Thyroid gland (tissue), 4 donors: ENCODE results near the gene NLRC5. TPM values are rescaled to one million over a fixed set of nuclear protein-coding genes. Genes with fewer than 3 reads are reported as not detected.

Source experiments
- DNase-seq, 2 donors: peaks; one replicate each; pipeline ENCODE4 v3.0.0-alpha.2; 2019
- H3K27ac ChIP-seq, 3 donors: fragments of 200-600 bp; sonication (generic); 1 replicate in 2 of 3; 2 replicates in 1 of 3; pipeline ENCODE4 v1.5.1; 2016 to 2019; ENCODE audit warnings: mild to moderate bottlenecking in 1 of 3, moderate library complexity in 1 of 3
- H3K27me3 ChIP-seq: fragments of 200-600 bp; sonication (generic); one replicate; pipeline ENCODE4 v1.5.1; 2019
- H3K36me3 ChIP-seq, 2 donors: fragments of 200-600 bp; sonication (generic); one replicate each; pipeline ENCODE4 v1.5.1; 2016 to 2019
- H3K4me1 ChIP-seq, 2 donors: fragments of 200-600 bp; sonication (generic); one replicate each; pipeline ENCODE4 v1.5.1; 2017 to 2019
- H3K4me3 ChIP-seq, 3 donors: fragments of 200-600 bp; sonication (generic); replicated peaks in 1 of 3; 1 replicate in 2 of 3; 2 replicates in 1 of 3; pipeline ENCODE4 v1.5.1; 2016; ENCODE audit warnings: mild to moderate bottlenecking in 1 of 3
- H3K9me3 ChIP-seq: fragments of 200-600 bp; sonication (generic); one replicate; pipeline ENCODE4 v1.5.1; 2017
- CTCF ChIP-seq, 6 experiments: fragments of 200-600 bp in 3 of 6; fragments of 450-650 bp in 3 of 6; sonication (generic) in 3 of 6; IDR thresholded peaks; one replicate each; pipeline ENCODE4 v1.5.1; 2016 to 2019; ENCODE audit warnings: antibody characterized with exemption in 6 of 6, mild to moderate bottlenecking in 2 of 6, inconsistent platforms in 1 of 6, moderate library complexity in 1 of 6
- POLR2A ChIP-seq, 2 donors: fragments of 450-650 bp; IDR thresholded peaks; one replicate each; pipeline ENCODE4 v1.6.1; 2017; ENCODE audit warnings: antibody characterized with exemption in 2 of 2, mild to moderate bottlenecking in 2 of 2, moderate library complexity in 1 of 2
- WGBS, 2 donors: methylation state at CpG; one replicate each; pipeline ENCODE4 v1.1.5; 2017; 5-methylcytosine and 5-hydroxymethylcytosine counted together
- intact Hi-C: fragments of 100-400 bp; cut with DNase I; formaldehyde crosslinking; loops from one replicate; pipeline ENCODE4 v1.15.1; 2023
- total RNA-seq, 4 donors: library from RNA; depleted of rRNA; stranded (reverse); fragments of >200 nt; gene quantifications; one replicate each; pipeline ENCODE4 v1.2.3, GENCODE V29; 2016

NLRC5 gene
- total RNA-seq, 4 donors from 2014 or later = 14.1 to 33.5 (median 20.5) TPM

GRCh38 chr16:57071831-57072582 is 82.7 kb downstream of the NLRC5 start:
- Histone ChIP-seq H3K36me3 (no peaks in the 10 kb centered on the region), H3K27ac (no peak overlapping the region), H3K4me1 (no peaks in the 10 kb centered on the region), H3K9me3 (no peaks in the 10 kb centered on the region), H3K4me3 (no peak overlapping the region), H3K27me3 (no peaks in the 10 kb centered on the region)
- 91 to 92% methylated on average over 3 of the region's 3 CpGs for WGBS, 2 donors
- no peak for DNase-seq
- no peak for TF ChIP-seq POLR2A (IDR thresholded peaks at IDR 0.05)
- TF ChIP-seq CTCF (IDR thresholded peaks at IDR 0.05) = no peak
- intact Hi-C loops = no loop called here

- intact Hi-C loops = no loop called here
- H3K9me3 ChIP-seq = no peaks in the 10 kb centered on the region
- H3K27ac ChIP-seq = no peak overlapping the region
- DNase-seq = no peak
- H3K4me1 ChIP-seq = no peaks in the 10 kb centered on the region
- 74 to 75% methylated on average over 8 of the region's 8 CpGs for WGBS, 2 donors
- H3K27me3 ChIP-seq = no peaks in the 10 kb centered on the region
- H3K4me3 ChIP-seq = no peak overlapping the region
- TF ChIP-seq CTCF (IDR thresholded peaks at IDR 0.05) = no peak
- TF ChIP-seq POLR2A (IDR thresholded peaks at IDR 0.05) = no peak
- H3K36me3 ChIP-seq = no peaks in the 10 kb centered on the region
These were observed 83.4 kb downstream of the NLRC5 start for GRCh38 chr16:57072616-57073275.

- H3K9me3 ChIP-seq = no peaks in the 10 kb centered on the region
- H3K4me1 ChIP-seq = no peaks in the 10 kb centered on the region
- no peak overlapping the region for H3K27ac ChIP-seq
- H3K27me3 ChIP-seq = no peaks in the 10 kb centered on the region
- no peak for TF ChIP-seq POLR2A (IDR thresholded peaks at IDR 0.05)
- TF ChIP-seq CTCF (IDR thresholded peaks at IDR 0.05) = no peak
- no peak overlapping the region for H3K4me3 ChIP-seq
- no peak for DNase-seq
- no peaks in the 10 kb centered on the region for H3K36me3 ChIP-seq
- intact Hi-C loops = no loop called here
- 71 to 93% methylated on average over 2 to 3 of the region's 7 CpGs for WGBS, 2 donors
These were observed 88.4 kb downstream of the NLRC5 start for GRCh38 chr16:57077714-57078113.

- Histone ChIP-seq H3K27me3 (no peaks in the 10 kb centered on the region), H3K27ac (no peak overlapping the region), H3K4me1 (peaks cover 0 to 8% of the 10 kb centered on the region in 2 donors), H3K9me3 (no peaks in the 10 kb centered on the region), H3K36me3 (no peaks in the 10 kb centered on the region), H3K4me3 (no peak overlapping the region)
- TF ChIP-seq CTCF (IDR thresholded peaks at IDR 0.05) (no peak), POLR2A (IDR thresholded peaks at IDR 0.05) (no peak)
- intact Hi-C loops = loop anchor here (5.0 to 10.0 kb wide), 3 partner anchors 86 to 333 kb away; no protein-coding TSS in a partner anchor
- DNase-seq = no peak
These were observed 92.4 kb downstream of the NLRC5 start for GRCh38 chr16:57081744-57082143.

- no peaks in the 10 kb centered on the region for H3K9me3 ChIP-seq
- H3K27ac ChIP-seq = no peak overlapping the region
- H3K36me3 ChIP-seq = no peaks in the 10 kb centered on the region
- no peaks in the 10 kb centered on the region for H3K27me3 ChIP-seq
- no peak overlapping the region for H3K4me3 ChIP-seq
- H3K4me1 ChIP-seq = peaks cover 0 to 8% of the 10 kb centered on the region in 2 donors
- WGBS, 2 donors = 94 to 95% methylated on average over 6 of the region's 6 CpGs
- intact Hi-C loops = loop anchor here (5.0 to 10.0 kb wide), 3 partner anchors 85 to 332 kb away; no protein-coding TSS in a partner anchor
- TF ChIP-seq CTCF (IDR thresholded peaks at IDR 0.05) = no peak
- no peak for TF ChIP-seq POLR2A (IDR thresholded peaks at IDR 0.05)
- DNase-seq = no peak
These were observed 93.3 kb downstream of the NLRC5 start for GRCh38 chr16:57082664-57083063.
